PC-9 (cell line): ENCODE measurements around the gene DELE1. TPM values are rescaled to one million over a fixed set of nuclear protein-coding genes. Genes with fewer than 3 reads are reported as not detected.

Experiments
- BruUV-seq: library from RNA; stranded (reverse); fragments of 400-500 nt; replicated peaks from 2 replicates; lab custom pipeline; 2021; lab: Mats Ljungman, UMichigan
- CTCF ChIA-PET: fragments of 300-600 bp; sonication (Branson Sonifier 250); formaldehyde crosslinking; loops from one replicate; lab custom pipeline; 2022; ENCODE audit warnings: antibody characterized with exemption; lab: Charles Lee
- POLR2A ChIA-PET: fragments of 300-600 bp; sonication (Branson Sonifier 250); formaldehyde crosslinking; loops from one replicate; lab custom pipeline; 2022; ENCODE audit warnings: antibody characterized with exemption; ENCODE audit not compliant: unreplicated experiment; lab: Charles Lee
- DNase-seq, 2 experiments: peaks; one replicate each; pipeline versions ENCODE4 v3.0.0 to v3.0.0-alpha.2; 2015 to 2022; ENCODE audit warnings: mixed read lengths in 1 of 2
- H2AFZ ChIP-seq: fragments of 200-600 bp; sonication (generic); 2 replicates; pipeline ENCODE4 v1.8.1; 2017; ENCODE audit warnings: antibody characterized with exemption
- H3F3A ChIP-seq: fragments of 200-600 bp; sonication (generic); 2 replicates; pipeline ENCODE4 v1.8.1; 2017; ENCODE audit warnings: antibody characterized with exemption, mild to moderate bottlenecking, low read depth; ENCODE audit not compliant: insufficient read depth
- H3K27ac ChIP-seq: fragments of 200-600 bp; sonication (generic); 2 replicates; pipeline ENCODE4 v1.6.1; 2016; ENCODE audit warnings: mixed run types
- H3K27me3 ChIP-seq: fragments of 200-600 bp; sonication (generic); 2 replicates; pipeline ENCODE4 v1.6.1; 2016; ENCODE audit warnings: low read depth, mixed run types; ENCODE audit not compliant: insufficient read depth
- H3K36me3 ChIP-seq: fragments of 200-600 bp; sonication (generic); 2 replicates; pipeline ENCODE4 v1.6.1; 2016; ENCODE audit warnings: low read depth, mixed run types
- H3K4me1 ChIP-seq: fragments of 200-600 bp; sonication (generic); replicated peaks from 2 replicates; pipeline ENCODE4 v1.6.1; 2016; ENCODE audit warnings: mixed run types; ENCODE audit not compliant: insufficient read depth
- H3K4me2 ChIP-seq: fragments of 200-600 bp; sonication (generic); 2 replicates; pipeline ENCODE4 v1.6.1; 2017; ENCODE audit warnings: mixed run types
- H3K4me3 ChIP-seq: fragments of 200-600 bp; sonication (generic); 2 replicates; pipeline ENCODE4 v1.6.1; 2016; ENCODE audit warnings: mixed run types
- H3K79me2 ChIP-seq: fragments of 200-600 bp; sonication (generic); 2 replicates; pipeline ENCODE4 v1.6.1; 2017; ENCODE audit warnings: low read depth, mixed run types
- H3K9me2 ChIP-seq: fragments of 200-600 bp; sonication (generic); 2 replicates; pipeline ENCODE4 v1.8.1; 2017; ENCODE audit warnings: mild to moderate bottlenecking; ENCODE audit not compliant: insufficient read depth
- H3K9me3 ChIP-seq: fragments of 200-600 bp; sonication (generic); 2 replicates; pipeline ENCODE4 v1.8.1; 2016; ENCODE audit warnings: low read depth; ENCODE audit not compliant: insufficient read depth
- H4K20me1 ChIP-seq: fragments of 200-600 bp; sonication (generic); 2 replicates; pipeline ENCODE4 v1.8.1; 2017; ENCODE audit not compliant: insufficient read depth
- CTCF ChIP-seq: fragments of 200-600 bp; sonication (generic); conservative IDR thresholded peaks from 2 replicates; pipeline ENCODE4 v1.6.1; 2017; ENCODE audit warnings: mixed run types, antibody characterized with exemption, mild to moderate bottlenecking, moderate library complexity
- EZH2 ChIP-seq: fragments of 200-600 bp; sonication (generic); IDR thresholded peaks from 2 replicates; pipeline ENCODE4 v1.8.0; 2017; ENCODE audit warnings: antibody characterized with exemption, low read depth
- intact Hi-C: fragments of 100-400 bp; cut with micrococcal nuclease; formaldehyde crosslinking; loops from one replicate; pipeline ENCODE4 v1.10.0; 2022; ENCODE audit not compliant: unreplicated experiment
- total RNA-seq: library from RNA; stranded (reverse); gene quantifications from 2 replicates; pipeline ENCODE4 v1.2.3, GENCODE V29; 2021

Gene DELE1
- total RNA-seq, 1 experiment from 2014 or later: 80.8 TPM

DNA sequence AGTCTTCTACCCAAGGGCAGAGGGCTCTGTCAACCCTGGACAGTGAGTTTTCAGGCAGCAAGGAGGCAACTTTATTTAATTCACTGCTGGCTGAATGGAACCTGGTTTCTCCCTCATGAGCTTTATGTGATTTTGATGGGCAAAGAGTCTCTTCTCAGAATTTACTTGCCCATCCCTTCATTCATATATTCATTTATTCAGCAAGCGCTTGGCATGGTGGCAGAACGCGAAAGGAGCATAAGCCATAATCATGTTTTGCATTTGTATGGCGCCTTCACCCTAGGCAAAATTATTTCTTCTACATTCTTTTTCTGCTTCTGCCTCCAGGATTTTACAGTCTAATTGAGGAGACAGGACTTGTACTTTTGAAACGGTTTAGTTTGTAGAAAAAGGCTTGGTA, 8.0 kb downstream of the DELE1 start:
- Histone ChIP-seq H3K4me1 (no peaks in the 10 kb centered on the region), H3K27ac (no peak overlapping the region), H3K27me3 (no peaks in the 10 kb centered on the region), H3K4me2 (no peak overlapping the region), H3K9me2 (no peaks in the 10 kb centered on the region), H4K20me1 (no peaks in the 10 kb centered on the region), H3F3A (peaks cover 4% of the 10 kb centered on the region; the same call in 1 of the 2 replicates), H3K79me2 (no peaks in the 10 kb centered on the region), H3K4me3 (no peak overlapping the region), H3K36me3 (peaks cover 46% of the 10 kb centered on the region), H3K9me3 (no peaks in the 10 kb centered on the region), H2AFZ (no peak overlapping the region)
- intact Hi-C loops: no loop called here
- CTCF ChIA-PET: no interaction called here
- no TSS peak for BruUV-seq
- no peak for DNase-seq
- POLR2A ChIA-PET: no interaction called here
- no peak for TF ChIP-seq CTCF
- no peak for TF ChIP-seq EZH2

GRCh38 chr5:141933151-141933550, 9.5 kb downstream of the DELE1 start:
- CTCF ChIA-PET: interaction anchor here (0.6 kb wide), 1 partner anchor 459 kb away, joined by 3 read pairs; no protein-coding TSS in a partner anchor
- intact Hi-C loops: no loop called here

GRCh38 chr5:141934099-141934844, 10.6 kb downstream of the DELE1 start:
- Histone ChIP-seq H3F3A (peaks cover 3% of the 10 kb centered on the region; the same call in 1 of the 2 replicates), H3K27me3 (no peaks in the 10 kb centered on the region), H4K20me1 (no peaks in the 10 kb centered on the region), H3K27ac (no peak overlapping the region), H3K4me3 (no peak overlapping the region), H3K9me3 (no peaks in the 10 kb centered on the region), H2AFZ (no peak overlapping the region), H3K4me1 (no peaks in the 10 kb centered on the region), H3K4me2 (no peak overlapping the region), H3K9me2 (no peaks in the 10 kb centered on the region), H3K79me2 (no peaks in the 10 kb centered on the region), H3K36me3 (peaks cover 36% of the 10 kb centered on the region)
- no peak for DNase-seq
- CTCF ChIA-PET: no interaction called here
- BruUV-seq: no TSS peak
- TF ChIP-seq EZH2 (no peak), CTCF (no peak)
- POLR2A ChIA-PET: no interaction called here
- intact Hi-C loops: no loop called here

More at GRCh38 chr5:141933151-141933550, 9.5 kb downstream of the DELE1 start:
- Histone ChIP-seq H3K27me3 (no peaks in the 10 kb centered on the region), H3K4me2 (no peak overlapping the region), H4K20me1 (no peaks in the 10 kb centered on the region), H2AFZ (no peak overlapping the region), H3K9me3 (no peaks in the 10 kb centered on the region), H3K9me2 (no peaks in the 10 kb centered on the region), H3K4me1 (no peaks in the 10 kb centered on the region), H3F3A (peaks cover 3% of the 10 kb centered on the region; the same call in 1 of the 2 replicates), H3K4me3 (no peak overlapping the region), H3K27ac (no peak overlapping the region), H3K79me2 (no peaks in the 10 kb centered on the region), H3K36me3 (peaks cover 46% of the 10 kb centered on the region)
- no peak for DNase-seq
- no TSS peak for BruUV-seq
- no peak for TF ChIP-seq CTCF
- TF ChIP-seq EZH2: no peak
- POLR2A ChIA-PET: no interaction called here
